Nephron (organoid): ENCODE measurements around the gene FAM222B.

Source experiments
- H3K27ac Mint-ChIP-seq, 3 experiments: 2 replicates each; pipeline ENCODE4 v1.8.0; 2020; ENCODE audit warnings: mixed read lengths in 3 of 3, mild to moderate bottlenecking in 2 of 3, moderate library complexity in 1 of 3
- H3K27me3 Mint-ChIP-seq: 2 replicates; pipeline ENCODE4 v1.8.0; 2021; ENCODE audit warnings: low read depth, mild to moderate bottlenecking, moderate library complexity, mixed read lengths
- H3K36me3 Mint-ChIP-seq: 2 replicates; pipeline ENCODE4 v1.8.0; 2020; ENCODE audit warnings: low read depth, mixed read lengths
- H3K4me1 Mint-ChIP-seq: 2 replicates; pipeline ENCODE4 v1.8.0; 2020; ENCODE audit warnings: mixed read lengths
- H3K4me3 Mint-ChIP-seq, 3 experiments: 2 replicates each; pipeline ENCODE4 v1.8.0; 2020; ENCODE audit warnings: mild to moderate bottlenecking in 3 of 3, mixed read lengths in 3 of 3, moderate library complexity in 2 of 3
- H3K9me3 Mint-ChIP-seq: 2 replicates; pipeline ENCODE4 v1.8.0; 2020; ENCODE audit warnings: mixed read lengths
- TF ChIP-seq, protein P1 (sequence below), 3 experiments: fragments of 200-600 bp; sonication (generic); IDR thresholded peaks; one replicate each; pipeline ENCODE4 v1.5.0; 2021; ENCODE audit warnings: antibody characterized with exemption in 3 of 3; ENCODE audit not compliant: unreplicated experiment in 3 of 3

FAM222B gene

DNA sequence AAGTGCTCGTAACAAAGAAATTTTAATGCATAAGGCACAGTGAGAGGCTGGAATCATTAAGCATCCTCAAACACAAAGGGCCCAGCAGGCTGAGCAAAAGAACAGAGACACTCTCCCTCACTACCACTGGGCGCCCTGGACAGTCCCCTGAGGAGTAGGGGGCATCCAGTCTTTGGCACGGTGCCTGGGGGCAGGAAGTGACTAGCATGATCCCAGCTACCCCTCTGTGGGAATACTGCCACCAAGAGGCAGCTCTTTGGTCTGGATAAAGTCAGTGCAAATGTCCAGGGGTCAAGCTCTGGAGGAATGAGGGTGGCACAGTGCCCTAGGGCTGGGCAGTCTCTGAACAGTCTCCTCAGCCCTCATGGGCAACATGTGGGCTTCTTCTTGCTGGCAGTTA lies 128.3 kb downstream of the FAM222B start:
- H3K27me3 Mint-ChIP-seq: no peaks in the 10 kb centered on the region
- H3K27ac Mint-ChIP-seq: peak overlapping the region in 2 of 3 experiments; percentile 49 to 51
- H3K4me1 Mint-ChIP-seq: peaks cover 40% of the 10 kb centered on the region
- TF ChIP-seq, protein P1, sequence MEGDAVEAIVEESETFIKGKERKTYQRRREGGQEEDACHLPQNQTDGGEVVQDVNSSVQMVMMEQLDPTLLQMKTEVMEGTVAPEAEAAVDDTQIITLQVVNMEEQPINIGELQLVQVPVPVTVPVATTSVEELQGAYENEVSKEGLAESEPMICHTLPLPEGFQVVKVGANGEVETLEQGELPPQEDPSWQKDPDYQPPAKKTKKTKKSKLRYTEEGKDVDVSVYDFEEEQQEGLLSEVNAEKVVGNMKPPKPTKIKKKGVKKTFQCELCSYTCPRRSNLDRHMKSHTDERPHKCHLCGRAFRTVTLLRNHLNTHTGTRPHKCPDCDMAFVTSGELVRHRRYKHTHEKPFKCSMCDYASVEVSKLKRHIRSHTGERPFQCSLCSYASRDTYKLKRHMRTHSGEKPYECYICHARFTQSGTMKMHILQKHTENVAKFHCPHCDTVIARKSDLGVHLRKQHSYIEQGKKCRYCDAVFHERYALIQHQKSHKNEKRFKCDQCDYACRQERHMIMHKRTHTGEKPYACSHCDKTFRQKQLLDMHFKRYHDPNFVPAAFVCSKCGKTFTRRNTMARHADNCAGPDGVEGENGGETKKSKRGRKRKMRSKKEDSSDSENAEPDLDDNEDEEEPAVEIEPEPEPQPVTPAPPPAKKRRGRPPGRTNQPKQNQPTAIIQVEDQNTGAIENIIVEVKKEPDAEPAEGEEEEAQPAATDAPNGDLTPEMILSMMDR (IDR thresholded peaks at IDR 0.05; ENCODE audit: unreplicated experiment in 3 of 3): no peak
- H3K4me3 Mint-ChIP-seq: peak overlapping the region; percentile 86 to 91 (median 88)
- H3K9me3 Mint-ChIP-seq: no peaks in the 10 kb centered on the region
- H3K36me3 Mint-ChIP-seq: peaks cover 30% of the 10 kb centered on the region

DNA sequence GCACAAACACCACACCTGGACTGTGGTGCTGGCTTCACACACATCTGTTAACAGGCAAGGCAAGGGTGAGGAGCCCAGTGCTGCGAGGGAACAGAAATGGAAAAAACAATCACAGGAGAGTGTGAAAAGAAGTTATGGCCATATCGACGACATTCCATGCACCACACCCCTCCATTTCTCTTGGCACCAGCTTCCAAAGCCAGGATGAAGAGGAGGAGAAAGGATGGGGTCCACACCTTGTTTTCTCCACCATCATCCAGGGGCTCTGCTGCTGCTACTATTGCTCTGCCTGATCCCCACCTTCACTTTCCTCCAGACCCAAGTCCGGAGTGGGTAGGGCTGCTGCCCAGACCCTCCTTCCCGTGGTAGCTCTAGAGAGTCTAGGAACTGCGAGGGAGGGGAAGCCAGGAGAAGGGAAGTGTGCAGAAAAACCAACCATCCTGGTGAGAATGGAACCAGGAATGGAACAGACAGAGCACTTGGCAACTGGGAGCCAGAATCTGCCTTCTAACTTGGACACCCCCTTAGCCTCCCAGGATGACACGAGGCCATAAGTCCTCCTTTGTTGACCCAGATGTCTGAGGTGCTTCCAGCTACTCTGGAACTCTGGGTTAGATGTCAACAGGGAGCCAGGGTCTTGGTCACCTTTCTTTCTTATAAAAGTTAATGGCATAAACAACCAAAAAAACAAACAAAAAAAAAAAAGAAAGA lies 129.7 kb downstream of the FAM222B start:
- peak overlapping the region; percentile 92 to 98 (median 94) for H3K4me3 Mint-ChIP-seq
- no peaks in the 10 kb centered on the region for H3K9me3 Mint-ChIP-seq
- no peaks in the 10 kb centered on the region for H3K27me3 Mint-ChIP-seq
- TF ChIP-seq, protein P1 (IDR thresholded peaks at IDR 0.05; ENCODE audit: unreplicated experiment in 3 of 3): no peak
- H3K27ac Mint-ChIP-seq: peak overlapping the region; percentile 96 to 100 (median 97)
- H3K36me3 Mint-ChIP-seq: peaks cover 30% of the 10 kb centered on the region
- H3K4me1 Mint-ChIP-seq: peaks cover 29% of the 10 kb centered on the region

DNA sequence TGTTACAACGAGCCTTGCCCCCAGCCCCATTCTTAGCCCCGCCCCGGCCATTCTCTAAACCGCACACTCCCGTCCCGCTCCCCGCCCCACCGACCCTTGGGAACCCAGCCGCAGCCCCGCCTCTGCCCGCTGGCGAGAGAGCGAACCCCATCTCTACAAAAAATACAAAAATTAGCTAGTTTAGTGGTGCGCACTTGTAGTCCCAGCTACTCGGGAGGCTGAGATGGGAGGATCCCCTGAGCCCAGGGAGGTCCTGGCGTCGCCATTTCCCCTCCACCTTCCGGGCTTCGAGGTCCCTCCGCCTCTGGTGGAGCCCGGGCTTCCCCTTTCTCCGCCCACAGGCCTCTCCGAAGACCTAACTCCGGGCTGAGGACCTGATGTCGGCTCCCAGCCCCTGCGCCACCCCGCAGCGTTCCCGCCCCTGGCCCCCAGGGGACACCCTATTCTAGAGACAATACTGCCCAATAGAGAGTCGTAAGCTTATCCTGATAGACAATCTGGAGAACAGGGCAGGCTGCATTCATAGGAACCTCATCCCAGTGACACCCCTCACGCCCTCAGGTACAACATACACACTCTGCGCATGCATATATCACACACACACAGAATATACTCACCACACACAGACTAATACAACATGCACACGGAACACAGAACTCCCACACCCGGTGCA lies 130.4 kb downstream of the FAM222B start:
- Mint-ChIP-seq H3K4me1 (peaks cover 33% of the 10 kb centered on the region), H3K27ac (peak overlapping the region; percentile 96 to 100 (median 97)), H3K27me3 (no peaks in the 10 kb centered on the region), H3K4me3 (peak overlapping the region; percentile 92 to 98 (median 94)), H3K9me3 (no peaks in the 10 kb centered on the region), H3K36me3 (peaks cover 30% of the 10 kb centered on the region)
- TF ChIP-seq, protein P1 (IDR thresholded peaks at IDR 0.05; ENCODE audit: unreplicated experiment in 3 of 3): no peak

DNA sequence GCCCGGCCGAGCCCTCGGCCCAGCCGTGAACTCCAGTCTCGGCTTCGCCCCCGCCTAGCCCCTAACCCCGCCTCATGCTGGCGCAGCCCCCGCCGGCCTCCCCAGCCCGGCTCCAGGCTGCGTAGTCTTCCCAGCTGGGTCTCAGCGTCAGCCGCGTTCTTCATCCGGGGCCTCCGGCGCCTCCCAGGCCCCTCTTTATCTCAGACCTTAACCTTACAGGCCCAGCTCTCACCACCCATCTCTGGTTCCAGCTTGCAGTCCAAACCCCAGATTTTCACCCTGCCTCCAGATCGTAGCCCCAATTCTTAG lies 130.9 kb downstream of the FAM222B start, which contains the start of gene PROCA1:
Gene PROCA1, minus strand, starts transcription at position 166 of the 309 bp plus-strand sequence. CDS start 228 bp downstream, outside the sequence.
- TF ChIP-seq, protein P1 (IDR thresholded peaks at IDR 0.05; ENCODE audit: unreplicated experiment in 3 of 3): no peak
- H3K27ac Mint-ChIP-seq: peak within 1 kb of the TSS; percentile 97 to 100 (median 100)
- peak within 1 kb of the TSS; percentile 92 to 98 (median 94) for H3K4me3 Mint-ChIP-seq
- H3K4me1 Mint-ChIP-seq: peaks cover 34% of the 10 kb centered on the region
- peaks cover 30% of the 10 kb centered on the region for H3K36me3 Mint-ChIP-seq
- H3K9me3 Mint-ChIP-seq: no peaks in the 10 kb centered on the region
- no peaks in the 10 kb centered on the region for H3K27me3 Mint-ChIP-seq

DNA sequence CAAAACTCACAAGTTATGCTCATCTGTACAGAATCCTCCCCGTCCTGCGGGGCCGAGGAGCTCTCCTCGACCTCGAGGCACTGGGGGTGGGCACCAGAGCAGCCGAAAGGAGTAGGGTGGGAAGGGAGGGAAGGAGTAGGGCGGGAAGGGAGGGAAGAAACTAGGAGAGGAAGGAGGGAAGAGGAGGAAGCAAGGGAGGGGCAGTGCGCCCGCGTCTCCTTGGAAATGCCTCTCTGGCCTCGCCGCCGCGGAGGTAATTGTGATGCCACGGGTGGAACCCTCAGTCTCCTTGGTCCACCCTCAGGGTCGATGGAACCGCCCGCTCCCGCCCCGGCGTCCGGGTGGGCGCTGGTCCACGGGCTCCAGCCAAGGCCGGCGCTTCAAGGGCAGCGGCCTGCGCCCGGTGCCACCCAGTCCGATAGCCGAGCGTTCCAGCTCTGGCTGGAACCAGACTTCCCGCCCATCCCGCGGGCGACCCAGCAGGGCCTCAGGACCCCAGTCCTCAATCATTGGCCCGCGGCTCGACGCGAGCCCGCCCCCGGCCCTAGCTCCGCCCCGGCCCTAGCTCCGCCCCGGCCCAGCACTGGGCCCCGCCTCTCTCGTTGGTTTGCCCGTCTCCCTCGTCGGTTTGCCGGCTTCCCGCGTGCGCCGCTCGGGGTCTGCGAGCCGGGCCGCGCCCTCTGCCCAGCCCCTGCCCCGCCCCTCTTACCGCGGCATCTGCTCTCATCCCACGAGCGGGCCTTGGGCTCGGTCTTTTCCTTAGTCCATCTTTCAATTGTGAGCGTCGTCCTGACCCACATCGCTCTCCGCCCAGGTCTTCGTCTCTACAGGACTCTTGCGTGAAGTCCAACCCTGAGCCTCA lies 131.5 kb downstream of the FAM222B start:
- H3K9me3 Mint-ChIP-seq: no peaks in the 10 kb centered on the region
- H3K36me3 Mint-ChIP-seq: peaks cover 28% of the 10 kb centered on the region
- TF ChIP-seq, protein P1 (IDR thresholded peaks at IDR 0.05; ENCODE audit: unreplicated experiment in 3 of 3): no peak
- peak overlapping the region; percentile 97 to 100 (median 100) for H3K27ac Mint-ChIP-seq
- peaks cover 29% of the 10 kb centered on the region for H3K4me1 Mint-ChIP-seq
- peak overlapping the region; percentile 92 to 98 (median 94) for H3K4me3 Mint-ChIP-seq
- no peaks in the 10 kb centered on the region for H3K27me3 Mint-ChIP-seq
